SU-DHL-6 (cell line): Measurements from ENCODE around the gene SLIT2.

ENCODE experiments used
- H2AFZ ChIP-seq: fragments of 200-600 bp; sonication (generic); 2 replicates; pipeline ENCODE4 v1.6.1; 2014; ENCODE audit warnings: low read depth, mild to moderate bottlenecking, moderate library complexity, mixed read lengths, antibody characterized with exemption, low read length; ENCODE audit not compliant: severe bottlenecking
- H3F3A ChIP-seq: fragments of 200-600 bp; shearing (Covaris generic); 2 replicates; pipeline ENCODE4 v1.6.0; 2016; ENCODE audit warnings: antibody characterized with exemption, mild to moderate bottlenecking; ENCODE audit not compliant: insufficient read depth
- H3K27ac ChIP-seq: fragments of 200-600 bp; sonication (generic); 2 replicates; pipeline ENCODE4 v1.5.1; 2016; ENCODE audit warnings: low read depth, mild to moderate bottlenecking, low read length, moderate library complexity, mixed read lengths
- H3K27me3 ChIP-seq: fragments of 200-600 bp; sonication (generic), shearing (Covaris generic); 2 replicates; pipeline ENCODE4 v1.6.0; 2014; ENCODE audit warnings: mild to moderate bottlenecking, low read length
- H3K36me3 ChIP-seq: fragments of 200-600 bp; sonication (generic); 2 replicates; pipeline ENCODE4 v1.6.1; 2014; ENCODE audit warnings: mild to moderate bottlenecking, low read length, mixed read lengths
- H3K4me2 ChIP-seq: fragments of 300-600, 200-600 bp; shearing (Covaris generic), sonication (generic); 2 replicates; pipeline ENCODE4 v1.6.0; 2014; ENCODE audit warnings: low read length, low read depth, mild to moderate bottlenecking; ENCODE audit not compliant: poor library complexity, severe bottlenecking
- H3K4me3 ChIP-seq: fragments of 200-600 bp; sonication (generic); 2 replicates; pipeline ENCODE4 v1.5.1; 2014; ENCODE audit warnings: antibody characterized with exemption, low read length, mild to moderate bottlenecking, mixed read lengths; ENCODE audit not compliant: insufficient read depth, poor library complexity, severe bottlenecking
- H3K79me2 ChIP-seq: fragments of 200-600 bp; sonication (generic); 2 replicates; pipeline ENCODE4 v1.6.1; 2014; ENCODE audit warnings: mild to moderate bottlenecking, low read length, moderate library complexity; ENCODE audit not compliant: insufficient read depth
- H3K9ac ChIP-seq: fragments of 200-600 bp; sonication (generic); 2 replicates; pipeline ENCODE4 v1.7.0; 2014; ENCODE audit warnings: mild to moderate bottlenecking, low read length
- H3K9me2 ChIP-seq: fragments of 200-600 bp; sonication (generic); replicated peaks from 2 replicates; pipeline ENCODE4 v1.6.1; 2014; ENCODE audit warnings: low read length; ENCODE audit not compliant: insufficient read depth
- H3K9me3 ChIP-seq: fragments of 200-600 bp; sonication (generic); 2 replicates; pipeline ENCODE4 v1.6.1; 2014; ENCODE audit warnings: low read length, mixed read lengths; ENCODE audit not compliant: insufficient read depth
- H4K20me1 ChIP-seq: fragments of 200-600 bp; sonication (generic); 2 replicates; pipeline ENCODE4 v1.6.1; 2014; ENCODE audit warnings: low read depth, mild to moderate bottlenecking, antibody characterized with exemption, low read length, moderate library complexity, mixed read lengths
- EZH2phosphoT487 ChIP-seq: fragments of 200-600 bp; sonication (generic), shearing (Covaris generic); conservative IDR thresholded peaks from 2 replicates; pipeline ENCODE4 v1.6.1; 2018; ENCODE audit warnings: mild to moderate bottlenecking, antibody characterized with exemption, low read length, moderate library complexity, mixed read lengths
- TF ChIP-seq, protein P1 (sequence below): fragments of 200-600 bp; sonication (generic); IDR thresholded peaks from one replicate; pipeline ENCODE4 v1.5.1; 2017; ENCODE audit warnings: antibody characterized with exemption, mild to moderate bottlenecking, low read length, moderate library complexity; ENCODE audit not compliant: insufficient read depth, poor library complexity, severe bottlenecking

Gene SLIT2

GRCh38 chr4:20272411-20272872 is 20.7 kb downstream of the SLIT2 start:
- H3K79me2 ChIP-seq, result no peaks in the 10 kb centered on the region
- TF ChIP-seq EZH2phosphoT487, result no peak
- TF ChIP-seq, protein P1, sequence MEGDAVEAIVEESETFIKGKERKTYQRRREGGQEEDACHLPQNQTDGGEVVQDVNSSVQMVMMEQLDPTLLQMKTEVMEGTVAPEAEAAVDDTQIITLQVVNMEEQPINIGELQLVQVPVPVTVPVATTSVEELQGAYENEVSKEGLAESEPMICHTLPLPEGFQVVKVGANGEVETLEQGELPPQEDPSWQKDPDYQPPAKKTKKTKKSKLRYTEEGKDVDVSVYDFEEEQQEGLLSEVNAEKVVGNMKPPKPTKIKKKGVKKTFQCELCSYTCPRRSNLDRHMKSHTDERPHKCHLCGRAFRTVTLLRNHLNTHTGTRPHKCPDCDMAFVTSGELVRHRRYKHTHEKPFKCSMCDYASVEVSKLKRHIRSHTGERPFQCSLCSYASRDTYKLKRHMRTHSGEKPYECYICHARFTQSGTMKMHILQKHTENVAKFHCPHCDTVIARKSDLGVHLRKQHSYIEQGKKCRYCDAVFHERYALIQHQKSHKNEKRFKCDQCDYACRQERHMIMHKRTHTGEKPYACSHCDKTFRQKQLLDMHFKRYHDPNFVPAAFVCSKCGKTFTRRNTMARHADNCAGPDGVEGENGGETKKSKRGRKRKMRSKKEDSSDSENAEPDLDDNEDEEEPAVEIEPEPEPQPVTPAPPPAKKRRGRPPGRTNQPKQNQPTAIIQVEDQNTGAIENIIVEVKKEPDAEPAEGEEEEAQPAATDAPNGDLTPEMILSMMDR, result no peak
- no peak overlapping the region for H3K27ac ChIP-seq

GRCh38 chr4:20273793-20274192 is 22.1 kb downstream of the SLIT2 start:
- H3K79me2 ChIP-seq, result no peaks in the 10 kb centered on the region
- H3K36me3 ChIP-seq, result no peaks in the 10 kb centered on the region
- no peaks in the 10 kb centered on the region for H4K20me1 ChIP-seq
- H3K4me2 ChIP-seq, result no peak overlapping the region
- H3K27ac ChIP-seq, result no peak overlapping the region
- no peaks in the 10 kb centered on the region for H3F3A ChIP-seq
- no peaks in the 10 kb centered on the region for H3K27me3 ChIP-seq
- no peak overlapping the region for H3K9ac ChIP-seq
- no peak overlapping the region for H3K4me3 ChIP-seq
- H2AFZ ChIP-seq, result no peak overlapping the region
- H3K9me2 ChIP-seq, result no peaks in the 10 kb centered on the region
- no peak for TF ChIP-seq EZH2phosphoT487
- TF ChIP-seq, protein P1, result no peak
- H3K9me3 ChIP-seq, result no peaks in the 10 kb centered on the region

More at GRCh38 chr4:20272411-20272872, 20.7 kb downstream of the SLIT2 start:
- Histone ChIP-seq H3K36me3 (no peaks in the 10 kb centered on the region), H3K9me3 (no peaks in the 10 kb centered on the region), H3K4me2 (no peak overlapping the region), H2AFZ (no peak overlapping the region), H3K27me3 (no peaks in the 10 kb centered on the region), H3K9me2 (no peaks in the 10 kb centered on the region), H3K4me3 (no peak overlapping the region), H3K9ac (no peak overlapping the region), H3F3A (no peaks in the 10 kb centered on the region), H4K20me1 (no peaks in the 10 kb centered on the region)

GRCh38 chr4:20276848-20277247 is 25.1 kb downstream of the SLIT2 start:
- H3K9me3 ChIP-seq, result no peaks in the 10 kb centered on the region
- H3K4me2 ChIP-seq, result no peak overlapping the region
- no peak overlapping the region for H2AFZ ChIP-seq
- no peaks in the 10 kb centered on the region for H3K36me3 ChIP-seq
- H3K79me2 ChIP-seq, result no peaks in the 10 kb centered on the region
- no peaks in the 10 kb centered on the region for H4K20me1 ChIP-seq
- TF ChIP-seq, protein P1, result no peak
- no peak for TF ChIP-seq EZH2phosphoT487
- no peaks in the 10 kb centered on the region for H3F3A ChIP-seq
- no peak overlapping the region for H3K4me3 ChIP-seq
- H3K27me3 ChIP-seq, result no peaks in the 10 kb centered on the region
- no peaks in the 10 kb centered on the region for H3K9me2 ChIP-seq
- no peak overlapping the region for H3K27ac ChIP-seq
- H3K9ac ChIP-seq, result no peak overlapping the region
